H1 (cell line): ENCODE measurements around the gene KRT4. TPM values are rescaled to one million over a fixed set of nuclear protein-coding genes. Genes with fewer than 3 reads are reported as not detected.

Source experiments
- CTCF ChIA-PET: fragments of 300-600 bp; sonication (Branson Sonifier 250); formaldehyde crosslinking; loops from one replicate; lab custom pipeline; 2021; ENCODE audit not compliant: partially characterized antibody; lab: Charles Lee
- POLR2A ChIA-PET: fragments of 300-600 bp; sonication (Branson Sonifier 250); formaldehyde crosslinking; loops from one replicate; lab custom pipeline; 2021; ENCODE audit warnings: inconsistent platforms; ENCODE audit not compliant: partially characterized antibody; lab: Charles Lee
- DNase-seq, 2 experiments: peaks; one replicate each; pipeline versions ENCODE4 v3.0.0 to v3.0.0-alpha.2; 2010 to 2022; ENCODE audit warnings: low spot score in 2 of 2, low read depth in 1 of 2, mixed read lengths in 1 of 2
- FAIRE-seq: peaks from 2 replicates; lab custom pipeline; 2011; peaks lifted over from hg19 to GRCh38; lab: Jason Lieb, UNC
- H2AFZ ChIP-seq: 2 replicates; pipeline ENCODE4 v1.8.1; 2012; ENCODE audit warnings: low read length, inconsistent platforms
- H2AK5ac ChIP-seq: 2 replicates; pipeline ENCODE4 v1.6.1; 2013; ENCODE audit warnings: low read depth, low read length
- H2BK120ac ChIP-seq: replicated peaks from 2 replicates; pipeline ENCODE3; 2013; ENCODE audit warnings: low read depth, low read length, inconsistent platforms
- H2BK12ac ChIP-seq: 2 replicates; pipeline ENCODE4 v1.6.1; 2013; ENCODE audit warnings: low read depth, low read length
- H2BK15ac ChIP-seq: 2 replicates; pipeline ENCODE4 v1.6.1; 2013; ENCODE audit warnings: low read length
- H2BK20ac ChIP-seq: 2 replicates; pipeline ENCODE4 v1.6.1; 2013; ENCODE audit warnings: low read length
- H2BK5ac ChIP-seq: 2 replicates; pipeline ENCODE4 v1.6.1; 2013; ENCODE audit warnings: low read depth, low read length
- H3K14ac ChIP-seq: 2 replicates; pipeline ENCODE4 v1.6.1; 2013; ENCODE audit warnings: inconsistent platforms; ENCODE audit not compliant: insufficient read length
- H3K18ac ChIP-seq: 2 replicates; pipeline ENCODE4 v1.6.1; 2013; ENCODE audit warnings: low read length; ENCODE audit errors: extremely low read depth
- H3K23ac ChIP-seq: 2 replicates; pipeline ENCODE4 v1.6.1; 2013; ENCODE audit warnings: inconsistent platforms; ENCODE audit not compliant: insufficient read length
- H3K23me2 ChIP-seq: 2 replicates; pipeline ENCODE4 v1.6.1; 2013; ENCODE audit warnings: low read depth, low read length
- H3K27ac ChIP-seq: 2 replicates; pipeline ENCODE4 v1.6.1; 2011; ENCODE audit warnings: low read depth, low read length, inconsistent platforms
- H3K27me3 ChIP-seq, 4 experiments: replicated peaks in 1 of 4; 1 replicate in 1 of 4; 2 replicates in 3 of 4; pipeline versions ENCODE4 v1.6.1 to v1.8.1; 2011 to 2013; ENCODE audit warnings: low read length in 3 of 4, mild to moderate bottlenecking in 3 of 4, inconsistent platforms in 2 of 4, mixed read lengths in 2 of 4, moderate library complexity in 1 of 4; ENCODE audit not compliant: control insufficient read depth in 3 of 4, insufficient read depth in 3 of 4; ENCODE audit errors: extremely low read depth in 1 of 4
- H3K36me3 ChIP-seq, 4 experiments: 2 replicates each; pipeline versions ENCODE4 v1.6.1 to v1.8.1; 2011 to 2013; ENCODE audit warnings: mild to moderate bottlenecking in 4 of 4, low read length in 3 of 4, moderate library complexity in 2 of 4, control low read depth in 1 of 4, inconsistent platforms in 1 of 4; ENCODE audit not compliant: insufficient read depth in 4 of 4, control insufficient read depth in 2 of 4
- H3K4ac ChIP-seq: replicated peaks from 2 replicates; pipeline ENCODE3; 2013; ENCODE audit warnings: low read length, low read depth, mixed read lengths, inconsistent platforms; ENCODE audit not compliant: insufficient read length
- H3K4me1 ChIP-seq, 4 experiments: replicated peaks in 1 of 4; 1 replicate in 1 of 4; 2 replicates in 3 of 4; pipeline versions ENCODE4 v1.6.1 to v1.8.1; 2011 to 2013; ENCODE audit warnings: low read length in 3 of 4, inconsistent platforms in 2 of 4, mixed read lengths in 1 of 4; ENCODE audit not compliant: insufficient read depth in 4 of 4, control insufficient read depth in 3 of 4
- H3K4me2 ChIP-seq, 2 experiments: 2 replicates each; pipeline versions ENCODE4 v1.6.1 to v1.8.1; 2011 to 2013; ENCODE audit warnings: low read depth in 2 of 2, low read length in 2 of 2, control low read depth in 1 of 2, inconsistent platforms in 1 of 2, mild to moderate bottlenecking in 1 of 2; ENCODE audit not compliant: insufficient read depth in 1 of 2
- H3K4me3 ChIP-seq, 4 experiments: fragments of 200-600, 300-600 bp in 1 of 4; sonication (generic), shearing (Covaris generic), sonication (Bioruptor Twin) in 1 of 4; 2 replicates each; pipeline versions ENCODE4 v1.5.1 to v1.8.1; 2011 to 2016; ENCODE audit warnings: low read length in 4 of 4, low read depth in 3 of 4, control low read depth in 2 of 4, inconsistent platforms in 2 of 4, mild to moderate bottlenecking in 2 of 4, mixed read lengths in 1 of 4, moderate library complexity in 1 of 4; ENCODE audit not compliant: insufficient read depth in 2 of 4; ENCODE audit errors: extremely low read depth in 1 of 4
- H3K56ac ChIP-seq: replicated peaks from 2 replicates; pipeline ENCODE3; 2013; ENCODE audit warnings: low read depth, mild to moderate bottlenecking, mixed read lengths, low read length, inconsistent platforms; ENCODE audit not compliant: insufficient read length
- H3K79me1 ChIP-seq: 2 replicates; pipeline ENCODE4 v1.6.1; 2013; ENCODE audit warnings: low read depth, low read length, control low read depth
- H3K79me2 ChIP-seq, 2 experiments: 2 replicates each; pipeline versions ENCODE4 v1.6.1 to v1.8.1; 2012 to 2013; ENCODE audit warnings: low read length in 2 of 2, mild to moderate bottlenecking in 2 of 2, inconsistent platforms in 1 of 2; ENCODE audit not compliant: insufficient read depth in 2 of 2, control insufficient read depth in 1 of 2
- H3K9ac ChIP-seq, 4 experiments: replicated peaks in 1 of 4; 1 replicate in 1 of 4; 2 replicates in 3 of 4; pipeline versions ENCODE4 v1.6.1 to v1.8.1; 2011 to 2013; ENCODE audit warnings: low read depth in 3 of 4, low read length in 3 of 4, control low read depth in 2 of 4, mild to moderate bottlenecking in 2 of 4, moderate library complexity in 2 of 4, inconsistent platforms in 1 of 4; ENCODE audit errors: extremely low read depth in 1 of 4
- H3K9me3 ChIP-seq, 2 experiments: 2 replicates each; pipeline versions ENCODE4 v1.6.1 to v1.8.1; 2012 to 2013; ENCODE audit warnings: mild to moderate bottlenecking in 2 of 2, moderate library complexity in 2 of 2, control low read depth in 1 of 2, inconsistent platforms in 1 of 2, low read depth in 1 of 2, low read length in 1 of 2, mixed read lengths in 1 of 2; ENCODE audit not compliant: insufficient read depth in 2 of 2
- H4K20me1 ChIP-seq, 2 experiments: replicated peaks in 1 of 2; 2 replicates each; pipeline versions ENCODE3 to v1.8.1; 2011 to 2013; ENCODE audit warnings: inconsistent platforms in 2 of 2, low read length in 2 of 2, mild to moderate bottlenecking in 1 of 2; ENCODE audit not compliant: insufficient read depth in 2 of 2, control insufficient read depth in 1 of 2
- H4K5ac ChIP-seq: 2 replicates; pipeline ENCODE4 v1.6.1; 2013; ENCODE audit warnings: low read length, low read depth, mixed read lengths, inconsistent platforms; ENCODE audit not compliant: insufficient read length
- H4K8ac ChIP-seq: 2 replicates; pipeline ENCODE4 v1.8.0; 2013; ENCODE audit warnings: mild to moderate bottlenecking, moderate library complexity, low read length, inconsistent platforms; ENCODE audit not compliant: insufficient read depth; ENCODE audit errors: extremely low read depth
- H4K91ac ChIP-seq: replicated peaks from 2 replicates; pipeline ENCODE3; 2013; ENCODE audit warnings: low read length, mixed read lengths, inconsistent platforms; ENCODE audit not compliant: insufficient read length
- CTBP2 ChIP-seq: IDR thresholded peaks from 2 replicates; pipeline ENCODE4 v1.7.0; 2011; ENCODE audit warnings: borderline replicate concordance, mild to moderate bottlenecking, moderate library complexity, mixed read lengths, low read length; ENCODE audit not compliant: insufficient read depth, insufficient read length
- EGR1 ChIP-seq: IDR thresholded peaks from 2 replicates; pipeline ENCODE4 v1.6.1; 2011; ENCODE audit warnings: low read depth, low read length, borderline replicate concordance
- KDM5A ChIP-seq: fragments of 200-600 bp; IDR thresholded peaks from 2 replicates; pipeline ENCODE4 v1.7.1; 2012; ENCODE audit warnings: mild to moderate bottlenecking, low read length, inconsistent platforms, mixed read lengths
- TBP ChIP-seq: IDR thresholded peaks from 2 replicates; pipeline ENCODE4 v1.6.1; 2011; ENCODE audit warnings: low read depth, low read length, improper control_type of control experiment
- WGBS, 2 experiments: shearing (Covaris generic) in 1 of 2; methylation state at CpG; one replicate each; pipeline versions ENCODE4 v1.1.6 to v1.1.7; 2013 to 2015; ENCODE audit warnings: low lambda C conversion rate in 2 of 2, mixed read lengths in 2 of 2, inconsistent platforms in 1 of 2, low coverage in 1 of 2, missing lambda C conversion rate in 1 of 2; ENCODE audit not compliant: insufficient replicate concordance in 2 of 2, insufficient coverage in 1 of 2, insufficient read length in 1 of 2; ENCODE audit errors: extremely low coverage in 1 of 2, missing lambda C conversion rate in 1 of 2; 5-methylcytosine and 5-hydroxymethylcytosine counted together
- polyA plus RNA-seq, 7 experiments: library from polyadenylated mRNA; depleted of rRNA in 3 of 7; stranded (reverse) in 5 of 7; unstranded in 2 of 7; fragments of >200 nt in 5 of 7; fragments of 200-250 nt in 2 of 7; gene quantifications; 1 replicate in 5 of 7; 2 replicates in 1 of 7; 4 replicates in 1 of 7; pipeline versions ENCODE4 v1.2.1 to v1.2.3, GENCODE V29; 2011 to 2013; ENCODE audit warnings: missing spikeins in 2 of 7, mixed read lengths in 2 of 7
- total RNA-seq: library from RNA; stranded (reverse); fragmentation: NEBNext Ultra II Directional; extraction: Animal tissue kit (Norgen Biotek cat#: 25700); gene quantifications from 2 replicates; pipeline ENCODE4 v1.2.1, GENCODE V29; 2021

Gene KRT4
- total and polyA plus RNA-seq, 2 of the 8 experiments (the other 6 are each of a cell fraction or from before 2014, with no cell fraction given), result not detected

GRCh38 chr12:52833922-52834726 is 20.2 kb upstream of the KRT4 start, which contains the start of gene KRT79:
Gene KRT79, minus strand, starts transcription at chr12:52834311. Its CDS starts 51 bp downstream, at chr12:52834260.
- Histone ChIP-seq H3K4ac (no peak within 1 kb of the TSS), H2BK12ac (no peak within 1 kb of the TSS), H4K91ac (no peak within 1 kb of the TSS), H2BK5ac (no peak within 1 kb of the TSS), H3K9me3 (no peaks in the 10 kb centered on the region), H4K8ac (no peak within 1 kb of the TSS; the same call in 1 of the 2 replicates), H3K4me3 (no peak within 1 kb of the TSS), H3K56ac (no peak within 1 kb of the TSS), H2AK5ac (no peak within 1 kb of the TSS), H3K27me3 (peaks cover 0 to 2% (median 0%) of the 10 kb centered on the region in 4 experiments; a peak in 1 of 7 replicates), H3K79me1 (no peaks in the 10 kb centered on the region), H4K5ac (no peak within 1 kb of the TSS), H3K79me2 (no peaks in the 10 kb centered on the region), H3K4me1 (no peaks in the 10 kb centered on the region), H3K27ac (no peak within 1 kb of the TSS), H2BK120ac (no peak within 1 kb of the TSS), H2BK20ac (no peak within 1 kb of the TSS), H2AFZ (no peak within 1 kb of the TSS), H3K9ac (no peak within 1 kb of the TSS), H3K14ac (no peak within 1 kb of the TSS), H3K23me2 (no peaks in the 10 kb centered on the region), H4K20me1 (no peaks in the 10 kb centered on the region), H3K18ac (no peak within 1 kb of the TSS), H2BK15ac (no peak within 1 kb of the TSS), H3K36me3 (no peaks in the 10 kb centered on the region), H3K4me2 (no peak within 1 kb of the TSS), H3K23ac (no peak within 1 kb of the TSS)
- no peak for FAIRE-seq
- CTCF ChIA-PET, result interaction anchor here (0.8 to 1.5 kb wide), 4 partner anchors 32 to 65 kb away, joined by 3 to 4 read pairs (median 3); partner anchors contain the start of gene KRT3
- DNase-seq, result no peak
- POLR2A ChIA-PET, result no interaction called here
- TF ChIP-seq CTBP2, result no peak
- no peak for TF ChIP-seq TBP
- no peak for TF ChIP-seq EGR1
- TF ChIP-seq KDM5A, result no peak
- 89% methylated on average over 16 of the region's 22 CpGs; no CpG with 5 or more reads in 1 of the 2 experiments for WGBS, 2 experiments
